Stimulated activated CD4-positive, alpha-beta T cell treated with anti-CD3 and anti-CD28 coated beads, TNF-alpha, amount 100 ng/mL, for 48 hours (primary cell): ENCODE data around the gene ZNF512B.
A peak's percentile ranks its signal among the peaks of the same experiment; 100 is the strongest.
"Not testable (repeated sequence)": the region's sequence is repeated elsewhere in the genome, so short reads cannot be mapped to it uniquely, and the experiment has no call there.

Experiments
- DNase-seq, 3 donors: peaks; one replicate each; pipeline ENCODE4 v3.0.0-alpha.2; 2020; ENCODE audit warnings: low read depth in 3 of 3

Gene ZNF512B

DNA sequence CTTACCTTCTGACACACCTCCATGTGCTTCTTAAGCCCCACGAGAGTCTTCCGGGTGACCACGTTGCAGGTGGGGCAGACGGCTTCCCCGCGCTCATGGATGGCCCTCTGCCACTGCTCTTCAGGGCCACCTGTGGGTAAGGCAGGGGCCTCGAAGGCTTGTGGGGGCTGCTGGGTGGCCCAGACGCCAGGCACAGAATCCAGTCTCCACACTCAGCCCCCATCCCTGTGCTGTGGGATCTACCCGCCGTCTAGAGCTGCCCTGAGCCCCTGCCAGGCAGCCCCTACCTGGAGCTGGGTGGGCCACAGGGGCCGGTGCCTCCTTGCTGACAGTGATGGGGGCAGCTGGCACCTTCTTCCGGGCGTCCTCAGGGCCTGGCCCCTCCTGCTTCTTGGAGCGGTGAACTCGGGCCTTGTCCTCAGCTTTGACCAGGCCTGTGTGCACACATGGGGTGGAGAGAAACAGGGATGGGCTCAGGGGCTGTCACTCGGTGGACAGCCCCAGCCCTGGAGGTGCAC is 5.9 kb downstream of the ZNF512B start:
- no peak for DNase-seq

- DNase-seq, result no peak
Measured at GRCh38 chr20:63963348-63963741, 6.4 kb downstream of the ZNF512B start.

- DNase-seq, result no peak
Measured at GRCh38 chr20:63962426-63963347, 7.0 kb downstream of the ZNF512B start.

GRCh38 chr20:63961664-63962425 is 7.9 kb downstream of the ZNF512B start:
- no peak for DNase-seq

GRCh38 chr20:63960654-63961621 is 8.8 kb downstream of the ZNF512B start:
- DNase-seq, result not testable (repeated sequence)

GRCh38 chr20:63959699-63960075 is 10.0 kb downstream of the ZNF512B start:
- no peak for DNase-seq

GRCh38 chr20:63958964-63959698 is 10.6 kb downstream of the ZNF512B start:
- no peak for DNase-seq

GRCh38 chr20:63958471-63958870 is 11.3 kb downstream of the ZNF512B start:
- no peak for DNase-seq

GRCh38 chr20:63957690-63958441 is 11.9 kb downstream of the ZNF512B start:
- DNase-seq, result no peak

GRCh38 chr20:63957004-63957689 is 12.6 kb downstream of the ZNF512B start:
- peak in 2 of 3 donors; percentile 51 to 70 for DNase-seq

- no peak for DNase-seq
Measured at GRCh38 chr20:63956664-63957003, 13.1 kb downstream of the ZNF512B start.

DNA sequence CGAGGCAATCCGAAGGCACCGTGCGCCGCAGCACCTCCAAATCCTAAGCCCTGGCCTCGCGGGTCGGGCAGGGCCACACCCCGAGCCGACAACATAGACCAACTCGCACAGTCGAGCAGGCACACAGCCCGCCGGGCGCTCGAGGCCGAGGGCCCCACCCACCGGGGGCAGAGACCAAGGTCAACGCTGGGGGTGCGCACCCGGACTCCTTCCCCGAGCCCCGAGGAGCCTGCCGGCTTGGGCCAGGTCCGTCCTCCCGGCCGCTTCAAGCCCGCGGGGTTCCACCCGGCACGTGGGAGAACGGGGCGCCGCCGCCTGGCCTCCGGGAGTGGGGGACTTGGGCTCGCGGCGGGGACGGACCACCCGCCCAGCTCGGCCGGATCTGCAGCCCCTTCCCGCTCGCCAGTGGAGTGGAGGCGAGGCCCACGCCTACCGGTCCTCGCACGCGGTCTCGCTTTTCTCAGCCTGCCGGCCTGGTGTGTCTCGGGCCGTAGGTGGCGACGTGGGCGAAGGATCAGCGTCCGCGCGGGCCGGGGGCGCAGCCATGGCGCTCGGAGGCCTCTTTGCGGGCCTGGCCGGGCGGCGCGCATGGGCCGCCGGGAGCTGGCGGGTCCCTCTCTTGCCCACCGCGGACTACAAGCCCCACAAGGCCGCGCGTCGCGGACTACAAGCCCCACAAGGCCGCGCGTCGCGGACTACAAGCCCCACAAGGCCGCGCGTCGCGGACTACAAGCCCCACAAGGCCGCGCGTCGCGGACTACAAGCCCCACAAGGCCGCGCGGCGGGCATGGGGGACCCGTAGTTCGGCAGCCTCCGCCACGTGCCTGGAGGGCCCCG is 13.7 kb downstream of the ZNF512B start, which contains the start of gene UCKL1:
TSS of gene UCKL1 (minus strand) at position 590 of the 837 bp plus-strand sequence. CDS start at position 546, 44 bp downstream.
- DNase-seq, result peak; percentile 79 to 83 (median 83)

DNA sequence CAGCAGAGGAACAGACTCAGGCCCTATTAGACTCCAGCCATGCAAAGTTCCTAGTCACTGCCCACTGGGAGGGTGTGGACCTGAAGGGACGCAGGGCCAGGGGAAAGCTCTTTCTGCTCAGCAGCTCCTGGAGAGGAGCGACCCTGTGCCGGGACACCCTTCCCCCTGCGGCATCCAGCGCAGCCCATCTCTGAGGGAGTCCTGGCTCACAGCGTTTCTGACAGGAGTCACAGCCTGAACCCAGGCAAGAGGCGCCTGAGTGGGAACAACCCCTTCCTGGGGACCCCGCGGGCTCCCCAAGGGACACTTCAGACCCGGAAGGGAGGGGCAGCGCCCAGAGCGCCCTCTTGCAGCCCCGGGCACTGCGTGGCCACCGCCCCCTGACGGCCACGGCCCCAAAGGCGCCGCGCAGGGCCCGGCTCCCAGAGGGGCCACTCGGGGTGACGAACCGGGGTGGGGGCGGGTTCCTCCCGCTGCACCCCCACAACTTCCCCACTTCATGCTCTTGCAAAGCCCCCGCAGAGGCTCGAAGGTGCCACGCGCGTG is 14.4 kb downstream of the ZNF512B start:
- no peak for DNase-seq

- no peak for DNase-seq
Measured at GRCh38 chr20:63953764-63954429, 15.8 kb downstream of the ZNF512B start.

GRCh38 chr20:63952769-63953168 is 17.0 kb downstream of the ZNF512B start:
- DNase-seq, result no peak

DNA sequence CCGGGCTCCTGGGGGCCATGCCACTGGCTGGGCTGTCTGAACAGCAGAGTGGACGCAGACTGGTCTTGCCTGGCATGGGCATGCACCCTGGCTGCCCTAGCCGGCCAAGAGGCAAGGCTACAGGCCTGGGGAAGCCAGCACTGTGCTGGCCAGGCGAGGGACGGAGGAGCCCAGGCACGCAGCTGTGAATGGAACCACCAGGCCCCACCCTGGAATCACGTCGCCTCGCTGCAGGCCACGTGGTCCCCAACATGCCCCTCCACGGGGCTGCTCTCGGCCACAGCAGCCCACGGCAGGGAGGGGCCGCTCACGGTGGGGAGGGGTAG is 17.6 kb downstream of the ZNF512B start:
- no peak for DNase-seq

DNA sequence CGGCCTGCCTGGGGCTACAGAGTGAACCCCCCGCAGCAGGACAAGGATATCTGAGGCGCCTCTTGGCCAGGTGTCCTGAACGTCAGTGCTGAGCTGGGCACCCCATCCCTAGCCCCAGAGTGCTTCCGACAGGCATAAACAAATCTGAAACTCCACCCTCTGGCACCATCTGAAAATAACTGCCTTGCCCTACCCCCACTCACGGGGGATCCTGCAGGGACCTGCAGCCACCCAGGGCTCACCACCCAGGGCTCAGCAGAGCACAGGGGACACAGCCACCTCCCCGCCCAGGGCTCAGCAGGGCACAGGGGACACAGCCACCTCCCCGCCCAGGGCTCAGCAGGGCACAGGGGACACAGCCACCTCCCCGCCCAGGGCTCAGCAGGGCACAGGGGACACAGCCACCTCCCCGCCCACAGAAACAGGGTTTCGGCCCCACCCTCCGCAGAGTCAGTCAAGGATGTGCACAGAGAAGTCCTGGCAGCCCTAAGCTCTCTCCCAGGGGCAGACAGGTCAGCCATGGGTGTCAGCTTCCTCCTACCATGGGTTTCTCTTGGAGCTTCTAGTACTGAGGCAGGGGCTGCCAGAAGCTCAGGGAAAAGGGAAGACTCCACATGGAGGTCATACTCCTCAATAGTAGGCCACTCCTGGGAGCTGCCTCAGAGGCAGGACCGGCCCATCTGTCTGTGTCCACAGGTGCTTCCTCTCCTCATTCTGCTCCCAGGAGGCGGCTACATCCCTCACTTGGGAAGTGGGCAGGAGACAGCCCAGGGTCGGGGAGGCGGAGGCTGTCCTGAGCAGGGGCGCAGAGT is 18.1 kb downstream of the ZNF512B start:
- DNase-seq, result no peak
